ENCODE data around the gene IRAG1. TPM values are rescaled to one million over a fixed set of nuclear protein-coding genes. Genes with fewer than 3 reads are reported as not detected.

Gene IRAG1
- total and polyA plus RNA-seq, 4 experiments from 2014 or later = not detected

DNA sequence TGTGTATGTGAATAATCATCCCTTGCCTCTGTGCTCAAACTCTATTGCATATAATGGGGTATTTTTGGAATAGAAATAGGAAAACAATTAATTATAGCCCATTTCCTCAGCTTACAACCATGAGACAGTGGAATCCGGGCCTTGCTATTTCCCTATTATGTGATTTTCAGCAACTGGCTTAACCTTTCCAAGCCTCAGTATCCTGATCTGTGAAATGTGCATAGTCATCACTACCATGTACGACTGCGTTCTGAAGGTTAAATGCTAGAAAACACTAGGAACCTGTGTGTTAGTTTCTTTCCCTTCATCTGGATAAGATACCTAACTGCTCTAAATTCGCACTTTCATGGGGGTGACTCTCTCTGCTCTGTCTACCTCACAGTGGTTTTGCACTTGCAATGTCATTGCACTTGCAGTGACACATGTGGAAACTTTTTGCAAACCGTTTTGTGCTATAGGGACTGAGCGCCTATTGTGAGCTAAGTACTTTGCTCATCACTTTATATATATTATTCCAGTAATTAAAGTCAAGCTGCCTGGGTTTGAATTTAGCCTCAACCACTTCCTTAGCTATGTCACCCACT, 48.3 kb downstream of the IRAG1 start:
- Mint-ChIP-seq H3K4me1 (no peaks in the 10 kb centered on the region), H3K27me3 (peaks cover 0 to 1% of the 10 kb centered on the region in 2 donors), H3K27ac (no peak overlapping the region), H3K9me3 (no peaks in the 10 kb centered on the region), H3K36me3 (no peaks in the 10 kb centered on the region), H3K4me3 (no peak overlapping the region)
- Histone ChIP-seq H3K36me3 (ENCODE audit: insufficient read depth, low read length) (no peaks in the 10 kb centered on the region), H3K27ac (ENCODE audit: low read depth, low read length) (no peak overlapping the region), H3K4me3 (ENCODE audit: low read length in 2 of 2) (no peak overlapping the region), H3K9me3 (ENCODE audit: control insufficient read depth in 1 of 2, low read length in 2 of 2) (no peaks in the 10 kb centered on the region), H3K4me1 (ENCODE audit: insufficient read depth, low read length) (no peaks in the 10 kb centered on the region), H3K27me3 (ENCODE audit: insufficient read depth, low read length) (no peaks in the 10 kb centered on the region)
- POLR2A ChIA-PET (ENCODE audit: partially characterized antibody) = no interaction called here
- CTCF ChIA-PET (ENCODE audit: partially characterized antibody) = interaction anchor here (3.0 kb wide), 1 partner anchor 8 kb away, joined by 17 read pairs; no protein-coding TSS in a partner anchor
- no peak for DNase-seq
- intact Hi-C loops (cut with micrococcal nuclease) = no loop called here

Other genes with a start within 250 kb of the IRAG1 start
- 10 to 100 TPM; 42.1 to 43.4 TPM for gene AMPD3, start 238.5 kb downstream of the IRAG1 start, total RNA-seq
- 10 to 100 TPM; 10.9 to 18.2 TPM for gene AMPD3, start 238.5 kb downstream of the IRAG1 start, polyA plus RNA-seq
- 10 to 100 TPM; 15.6 to 16.3 TPM for gene RNF141, start 152.6 kb downstream of the IRAG1 start, total RNA-seq
- gene RNF141, start 152.6 kb downstream of the IRAG1 start, polyA plus RNA-seq = 10 to 100 TPM; 18.6 to 24.8 TPM
- not detected for gene LYVE1, start 125.1 kb downstream of the IRAG1 start, total RNA-seq
- not detected for gene LYVE1, start 125.1 kb downstream of the IRAG1 start, polyA plus RNA-seq
- 10 to 100 TPM; 57.2 to 68.6 TPM for gene CTR9, start 57.5 kb upstream of the IRAG1 start, total RNA-seq
- gene CTR9, start 57.5 kb upstream of the IRAG1 start, polyA plus RNA-seq = 10 to 100 TPM; 39.7 to 58.8 TPM
- gene EIF4G2, start 115.2 kb upstream of the IRAG1 start, total RNA-seq = 100 to 1,000 TPM; 659 to 664 TPM
- 100 to 1,000 TPM; 521 to 531 TPM for gene EIF4G2, start 115.2 kb upstream of the IRAG1 start, polyA plus RNA-seq
- 100 to 1,000 TPM; 126 to 129 TPM for gene ZBED5, start 164.3 kb upstream of the IRAG1 start, total RNA-seq
- gene ZBED5, start 164.3 kb upstream of the IRAG1 start, polyA plus RNA-seq = 10 to 100 TPM; 16.7 to 17.6 TPM